Activated gamma-delta T cell treated with Interleukin-2 at 50 U/mL for 16 hours (primary cell): ENCODE data around the gene RNF111.
"Not testable (repeated sequence)": the region's sequence is repeated elsewhere in the genome, so short reads cannot be mapped to it uniquely, and the experiment has no call there.

ENCODE experiments used
- DNase-seq: peaks from one replicate; pipeline ENCODE4 v3.0.0-alpha.2; 2020

Gene RNF111

DNA sequence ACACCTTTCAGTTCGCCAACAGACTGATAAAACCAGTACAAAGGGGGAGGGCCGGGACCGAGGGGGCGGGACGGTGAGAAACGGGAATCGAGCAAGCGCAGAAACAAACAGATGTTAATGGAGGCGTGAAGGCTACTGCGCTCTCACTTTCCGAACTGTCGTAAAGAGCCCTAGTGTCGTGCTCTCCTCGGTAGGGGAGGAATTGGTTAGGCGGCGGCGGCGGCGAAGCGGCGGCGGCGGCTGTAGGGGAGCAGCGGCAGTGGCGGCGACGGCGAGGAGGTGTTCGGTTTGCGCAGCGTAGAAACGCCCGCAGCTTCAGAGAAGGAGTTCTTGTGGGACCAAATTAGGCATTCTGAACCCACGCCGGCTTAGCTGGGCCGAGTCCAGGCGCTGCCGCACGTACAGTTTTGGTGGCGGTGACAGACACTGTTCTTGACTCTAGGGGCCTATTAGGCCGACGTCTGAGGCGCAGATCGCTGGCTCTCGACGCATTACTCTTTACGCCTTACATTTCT is at the start of gene RNF111:
TSS of gene RNF111 (plus strand) at position 173 of the 515 bp plus-strand sequence. CDS start 43,160 bp downstream, outside the sequence.
- DNase-seq, result peak; percentile 89

DNA sequence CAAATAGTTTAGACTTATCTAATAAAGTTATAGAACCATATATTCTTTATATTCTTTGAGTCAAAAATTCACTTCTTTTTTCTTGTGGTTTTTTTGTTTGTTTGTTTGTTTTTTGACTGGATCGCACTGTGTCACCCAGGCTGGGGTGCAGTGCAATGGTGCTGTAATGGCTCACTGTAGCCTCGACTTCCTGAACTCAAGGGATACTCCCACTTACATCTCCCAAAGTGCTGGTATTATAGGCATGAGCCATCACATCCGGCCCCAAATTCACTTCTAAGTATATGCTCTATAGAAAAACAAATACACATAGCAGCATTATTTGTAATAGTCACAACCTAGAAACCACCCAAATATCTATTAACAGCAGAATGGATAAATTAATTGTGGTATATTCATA is 40.3 kb upstream of the RNF111 start:
- no peak for DNase-seq

GRCh38 chr15:58951388-58952007 is 36.0 kb upstream of the RNF111 start:
- DNase-seq, result no peak

GRCh38 chr15:58952751-58953150 is 34.7 kb upstream of the RNF111 start:
- no peak for DNase-seq

DNA sequence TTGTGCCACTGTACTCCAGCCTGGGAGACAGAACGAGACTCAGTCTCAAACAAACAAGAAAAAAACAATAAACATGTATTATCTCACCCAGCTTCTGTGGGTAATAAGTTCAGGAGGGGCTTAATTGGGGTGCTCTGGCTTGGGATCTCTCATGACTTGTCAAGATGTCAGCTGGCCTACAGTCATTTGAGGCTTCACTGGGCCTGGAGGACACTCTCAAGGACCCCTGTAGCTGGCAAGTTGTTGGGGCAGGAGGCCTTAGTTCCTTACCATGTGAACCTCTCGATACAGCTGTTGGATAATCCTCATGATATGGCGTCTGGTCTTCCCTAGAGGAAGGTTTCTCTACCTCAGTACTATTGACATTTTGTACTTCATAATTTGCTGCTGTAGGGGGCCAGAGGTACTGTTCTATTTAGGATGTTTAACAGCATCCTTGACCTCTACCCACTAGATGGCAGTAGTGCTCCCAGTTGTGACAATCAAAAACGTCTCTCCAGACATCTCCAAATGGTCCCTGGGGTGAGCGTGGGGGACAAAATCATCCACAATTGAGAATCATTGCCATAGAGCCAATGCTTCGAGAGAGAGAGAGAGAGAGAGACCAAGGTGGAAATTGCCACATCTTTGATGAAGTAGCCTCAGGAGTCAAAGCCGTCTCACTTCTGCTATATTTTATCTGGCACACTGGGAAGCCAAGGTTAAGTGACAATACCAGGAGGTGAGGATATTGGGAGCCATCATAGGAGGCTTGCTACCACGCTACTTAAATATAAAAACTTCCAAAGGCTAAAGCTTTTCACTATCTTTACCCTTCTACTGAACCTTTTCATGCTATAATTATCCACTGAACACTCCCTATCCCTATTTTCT is 30.1 kb upstream of the RNF111 start:
- DNase-seq, result peak; percentile 65

- no peak for DNase-seq
These were observed 28.7 kb upstream of the RNF111 start for GRCh38 chr15:58958811-58959210.

- DNase-seq, result no peak
These were observed 25.3 kb upstream of the RNF111 start for GRCh38 chr15:58962136-58962535.

- DNase-seq, result no peak
These were observed 24.5 kb upstream of the RNF111 start for GRCh38 chr15:58962662-58963565.

GRCh38 chr15:58966698-58967097 is 20.8 kb upstream of the RNF111 start:
- DNase-seq, result no peak

DNA sequence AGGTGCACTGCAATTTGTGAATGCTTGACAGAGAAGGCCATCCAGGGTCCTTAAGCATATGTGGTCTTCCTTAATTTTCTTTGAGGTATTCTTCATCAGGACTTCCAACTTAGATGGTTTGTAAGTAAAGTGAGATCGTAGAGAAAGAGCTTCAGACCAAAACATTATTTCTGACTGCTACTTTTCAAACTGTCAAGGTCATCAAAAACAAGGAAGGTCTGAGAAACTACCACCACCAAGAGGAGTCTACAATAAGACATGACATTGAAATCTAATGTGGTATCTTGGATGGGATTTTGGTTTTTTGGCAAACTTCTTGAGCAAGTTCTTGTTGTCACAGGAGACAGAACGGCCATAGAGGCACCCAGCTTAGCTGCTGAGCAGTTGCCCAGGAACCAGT is 20.0 kb upstream of the RNF111 start:
- no peak for DNase-seq

DNA sequence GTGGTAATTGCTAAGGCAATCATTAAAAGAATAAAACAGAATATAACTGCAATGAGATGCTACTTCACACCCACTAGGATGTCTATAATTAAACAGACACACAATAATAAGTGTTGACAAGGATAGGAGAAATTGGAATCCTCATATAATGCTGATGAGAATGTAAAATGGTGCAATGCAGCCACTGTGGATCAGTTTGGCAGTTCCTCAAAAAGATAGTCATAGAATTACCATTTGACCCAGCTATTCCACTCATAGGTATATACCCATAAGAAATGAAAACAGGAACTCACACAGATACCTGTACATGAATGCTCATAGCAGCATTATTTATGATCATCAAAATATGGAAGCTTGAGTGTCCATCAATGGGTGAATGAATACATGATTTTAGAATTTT is 9.6 kb upstream of the RNF111 start:
- no peak for DNase-seq

DNA sequence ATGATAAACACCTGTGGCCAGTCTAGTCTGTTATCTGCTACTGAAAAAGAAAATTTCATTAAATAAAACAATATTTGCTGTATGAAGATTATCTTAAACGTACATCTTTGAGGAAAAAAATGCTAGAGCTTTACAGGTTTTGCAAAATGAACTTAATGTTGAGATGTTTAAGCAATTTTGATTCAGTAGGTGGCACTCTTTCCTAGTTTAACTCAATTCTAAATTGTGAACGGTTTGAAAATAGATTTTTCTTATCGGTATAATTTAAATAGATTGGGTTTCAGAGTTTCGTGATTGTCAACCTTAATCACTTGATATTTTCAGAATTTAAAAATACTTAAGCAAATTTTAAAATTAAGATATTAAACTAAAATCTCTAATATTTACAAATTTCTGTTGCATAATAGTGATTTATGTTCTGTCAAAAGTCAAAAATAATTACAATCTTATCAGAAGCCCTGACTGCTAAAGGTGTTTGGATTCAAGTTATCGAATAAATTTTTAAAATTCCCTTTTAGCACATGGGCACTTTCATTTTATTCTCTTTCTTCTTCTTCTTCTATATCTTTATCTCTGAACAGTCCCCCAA is 7.0 kb upstream of the RNF111 start:
- DNase-seq, result no peak

DNA sequence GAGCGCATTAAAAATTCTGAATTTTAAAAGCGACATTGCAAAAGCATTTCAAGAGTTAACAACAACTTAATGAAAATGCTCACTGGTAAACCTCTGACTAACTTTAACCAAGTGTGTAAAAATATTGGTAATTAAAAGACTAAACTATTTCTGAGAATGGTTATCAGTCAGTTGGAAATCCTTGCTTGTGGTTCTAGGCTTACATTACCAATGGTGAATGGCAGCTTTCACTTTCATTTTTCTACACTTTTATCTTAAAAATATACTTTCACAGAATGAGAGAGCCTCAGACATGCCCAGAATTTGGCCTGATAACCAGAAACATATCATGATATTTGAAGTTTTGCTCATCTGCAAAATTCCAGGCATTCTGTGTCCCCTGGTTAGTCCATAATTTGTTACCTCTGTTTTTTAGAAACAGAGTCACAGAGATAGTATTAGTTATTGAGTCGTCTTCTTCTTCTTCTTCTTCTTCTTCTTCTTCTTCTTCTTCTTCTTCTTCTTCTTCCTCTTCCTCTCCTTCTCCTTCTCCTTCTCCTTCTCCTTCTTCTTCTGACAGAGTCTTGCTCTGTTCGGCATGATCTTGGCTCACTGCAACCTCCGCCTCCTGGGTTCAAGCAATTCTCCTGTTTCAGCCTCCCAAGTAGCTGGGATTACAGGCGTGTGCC is 5.5 kb upstream of the RNF111 start:
- DNase-seq, result no peak

DNA sequence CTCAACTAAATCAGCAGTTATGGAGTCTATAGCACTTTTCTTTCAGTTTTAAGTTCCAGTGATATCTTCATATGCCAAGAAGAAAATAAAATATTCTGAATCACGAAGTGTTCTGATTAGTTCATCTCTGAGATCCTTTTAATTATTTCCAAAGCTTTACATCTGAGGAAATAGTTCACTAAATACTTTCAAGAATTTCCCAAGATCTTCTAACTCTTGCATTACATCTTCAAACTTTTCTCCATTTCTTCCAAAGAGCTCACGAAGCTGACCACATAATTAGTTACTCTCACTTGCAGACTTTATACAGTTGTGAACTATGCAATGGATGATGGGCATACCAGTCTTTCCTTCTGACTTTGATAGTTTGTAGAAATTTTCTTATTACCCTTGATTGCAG is 4.2 kb upstream of the RNF111 start:
- DNase-seq, result no peak

DNA sequence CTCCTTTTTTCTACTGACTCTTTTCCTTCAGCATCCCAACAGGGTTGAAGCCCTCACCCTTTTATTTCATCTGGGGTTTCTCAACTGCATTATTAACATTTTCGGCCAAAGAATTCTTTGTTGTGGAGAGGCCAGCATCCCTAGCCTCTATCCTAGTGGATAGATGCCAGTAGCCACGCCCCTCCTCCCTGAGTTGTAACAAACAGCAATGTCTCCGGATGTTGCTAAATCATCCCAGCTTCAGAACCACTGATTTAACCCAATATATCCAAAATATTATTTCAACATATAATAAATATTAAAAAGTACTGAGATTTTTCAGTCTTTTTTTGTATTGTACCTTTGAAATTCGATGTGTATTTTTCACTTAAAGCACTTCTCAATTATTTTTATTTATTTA is 2.0 kb upstream of the RNF111 start:
- DNase-seq, result no peak

GRCh38 chr15:58987036-58987435 is 427 bp upstream of the RNF111 start:
- no peak for DNase-seq

DNA sequence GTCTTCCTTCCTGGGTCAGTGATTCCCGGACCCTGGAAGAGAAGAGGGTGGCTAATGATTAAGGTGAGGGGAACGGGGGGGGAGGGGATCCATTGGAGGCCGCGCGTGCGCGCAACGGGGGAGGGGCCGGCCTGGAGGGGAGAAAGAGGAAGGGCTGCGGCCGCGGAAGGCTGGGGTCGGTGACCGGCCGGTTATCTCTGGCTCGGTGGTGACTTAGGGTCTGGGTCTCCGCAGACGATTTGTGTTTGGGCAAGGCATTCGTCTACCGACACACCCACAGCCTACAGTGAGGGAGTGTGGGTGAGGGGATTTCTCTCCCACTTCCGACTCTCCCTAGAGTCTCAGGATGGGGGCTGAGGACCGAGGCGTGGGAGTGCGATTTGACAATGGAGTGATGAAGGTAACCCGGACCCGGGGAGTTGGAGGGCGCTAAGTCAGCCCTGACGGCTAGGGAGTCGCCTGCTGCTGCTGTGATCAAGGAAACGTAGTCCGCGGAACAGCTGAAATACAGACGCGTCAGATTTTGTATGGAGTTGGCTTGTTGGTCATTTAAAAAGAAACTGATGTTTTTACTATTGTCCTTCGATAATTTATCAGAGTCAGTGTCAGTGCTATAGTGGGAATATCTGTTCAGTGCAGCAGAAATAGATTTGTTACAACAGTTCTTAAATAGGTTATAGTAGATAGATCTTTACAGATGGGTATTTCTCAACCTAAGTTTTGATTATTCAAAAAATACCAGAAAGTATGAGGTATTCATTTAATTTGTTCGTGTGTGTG is 733 bp downstream of the RNF111 start:
- DNase-seq, result peak; percentile 46

DNA sequence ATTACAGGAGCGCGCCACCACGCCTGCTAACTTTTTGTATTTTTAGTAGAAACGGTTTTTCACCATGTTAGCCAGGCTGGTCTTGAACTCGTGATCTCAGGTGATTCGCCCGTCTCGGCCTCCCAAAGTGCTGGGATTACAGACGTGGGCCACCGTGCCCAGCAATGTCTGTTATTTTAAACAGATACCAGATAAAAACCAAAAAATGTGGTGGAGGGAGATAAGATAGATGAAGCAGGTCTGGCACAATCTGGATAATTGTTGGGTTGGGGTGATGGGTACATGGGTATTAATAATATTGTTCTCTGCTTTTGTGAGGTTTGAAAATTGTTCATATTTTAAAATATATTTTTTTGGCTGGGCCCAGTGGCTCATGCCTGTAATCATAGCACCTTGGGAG is 4.7 kb downstream of the RNF111 start:
- DNase-seq, result no peak

DNA sequence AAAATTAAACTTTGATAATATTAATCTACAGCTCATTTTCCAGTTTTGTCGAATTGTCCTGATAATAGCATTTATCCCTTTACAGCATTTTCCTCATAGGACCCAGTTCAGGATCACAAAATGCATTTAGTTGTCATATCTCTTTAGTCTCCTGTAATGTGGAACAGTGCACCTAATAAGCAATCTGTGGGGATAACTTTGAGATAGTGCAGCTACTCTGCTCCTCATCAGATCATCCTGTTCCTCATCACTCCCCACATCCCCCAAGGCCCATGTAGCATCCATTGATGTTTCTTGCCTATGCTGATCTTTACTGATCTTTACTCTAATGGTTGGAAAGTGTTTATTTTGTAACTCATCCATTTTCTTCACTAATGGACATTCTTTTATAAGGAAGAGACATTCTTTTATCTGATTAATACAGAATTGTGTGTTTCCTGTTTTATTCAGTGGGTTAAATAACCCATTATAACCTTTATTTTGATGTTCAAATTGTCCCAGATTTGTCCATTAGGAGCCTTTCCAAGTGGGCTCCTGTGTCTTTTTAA is 7.5 kb downstream of the RNF111 start:
- no peak for DNase-seq

DNA sequence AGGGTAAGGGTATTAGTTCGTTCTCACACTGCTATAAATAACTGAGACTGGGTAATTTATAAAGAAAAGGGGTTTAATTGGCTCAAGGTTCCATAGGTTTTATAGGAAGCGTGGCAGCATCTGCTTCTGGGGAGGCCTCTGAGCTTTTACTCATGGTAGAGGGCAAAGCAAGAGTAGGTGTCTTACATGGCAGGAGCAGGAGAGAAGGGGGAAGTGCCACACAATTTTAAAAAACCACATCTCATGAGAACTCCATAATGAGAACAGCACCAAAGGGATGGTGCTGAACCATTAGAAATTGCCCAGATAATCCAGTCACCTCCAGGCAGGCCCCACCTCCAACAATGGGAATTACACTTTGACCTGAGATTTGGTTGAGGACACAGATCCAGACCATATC is 12.2 kb downstream of the RNF111 start:
- DNase-seq, result no peak

DNA sequence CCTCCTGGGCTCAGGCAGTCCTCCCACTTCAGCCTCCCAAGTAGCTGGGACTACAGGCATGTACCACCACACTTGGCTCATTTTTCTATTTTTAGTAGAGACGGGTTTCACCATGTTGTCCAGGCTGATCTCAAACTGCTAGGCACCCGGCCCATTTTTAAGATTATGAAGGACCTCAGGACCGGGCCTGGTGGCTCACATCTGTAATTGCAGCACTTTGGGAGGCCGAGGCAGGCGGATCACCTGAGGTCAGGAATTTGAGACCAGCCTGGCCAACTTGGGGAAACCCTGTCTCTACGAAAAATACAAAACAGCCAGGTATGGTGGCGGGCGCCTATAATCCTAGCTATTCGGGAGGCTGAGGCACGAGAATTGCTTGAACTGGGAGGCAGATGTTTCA is 12.8 kb downstream of the RNF111 start:
- DNase-seq, result not testable (repeated sequence)
